H9 (cell line): Measurements from ENCODE around the gene MTMR12. TPM values are rescaled to one million over a fixed set of nuclear protein-coding genes. Genes with fewer than 3 reads are reported as not detected.
A peak's percentile ranks its signal among the peaks of the same experiment; 100 is the strongest.

Experiments used
- DNase-seq: peaks from one replicate; pipeline ENCODE4 v3.0.0-alpha.2; 2017
- H2AFZ ChIP-seq: one replicate; pipeline ENCODE4 v1.6.1; 2013; ENCODE audit warnings: mild to moderate bottlenecking, low read length, control low read depth, moderate library complexity
- H2AK5ac ChIP-seq: 2 replicates; pipeline ENCODE4 v1.6.1; 2013; ENCODE audit warnings: low read length, control low read depth, mixed read lengths; ENCODE audit not compliant: insufficient read length
- H2BK120ac ChIP-seq: one replicate; pipeline ENCODE4 v1.6.1; 2013; ENCODE audit warnings: low read depth, mild to moderate bottlenecking, low read length, control low read depth, inconsistent platforms; ENCODE audit not compliant: poor library complexity, severe bottlenecking
- H2BK12ac ChIP-seq: 2 replicates; pipeline ENCODE4 v1.6.1; 2013; ENCODE audit warnings: low read length, control low read depth, mixed read lengths, low read depth; ENCODE audit not compliant: insufficient read length
- H2BK15ac ChIP-seq: 2 replicates; pipeline ENCODE4 v1.6.1; 2013; ENCODE audit warnings: low read depth, low read length, control low read depth
- H2BK20ac ChIP-seq: one replicate; pipeline ENCODE4 v1.6.1; 2013; ENCODE audit warnings: low read depth, mild to moderate bottlenecking, low read length, control low read depth, inconsistent platforms; ENCODE audit not compliant: poor library complexity, severe bottlenecking
- H2BK5ac ChIP-seq: 2 replicates; pipeline ENCODE4 v1.6.1; 2013; ENCODE audit warnings: low read length, control low read depth, mixed read lengths; ENCODE audit not compliant: insufficient read length
- H3K14ac ChIP-seq: 2 replicates; pipeline ENCODE4 v1.6.1; 2013; ENCODE audit warnings: low read length, control low read depth; ENCODE audit not compliant: insufficient read depth
- H3K18ac ChIP-seq: 2 replicates; pipeline ENCODE4 v1.6.1; 2013; ENCODE audit warnings: low read depth, mild to moderate bottlenecking, mixed read lengths, low read length, control low read depth; ENCODE audit not compliant: insufficient read length
- H3K23ac ChIP-seq: 2 replicates; pipeline ENCODE4 v1.6.1; 2013; ENCODE audit warnings: low read length, control low read depth, mixed read lengths, low read depth; ENCODE audit not compliant: insufficient read length
- H3K23me2 ChIP-seq: 2 replicates; pipeline ENCODE4 v1.6.1; 2013; ENCODE audit warnings: low read depth, mild to moderate bottlenecking, mixed read lengths, low read length, control low read depth; ENCODE audit not compliant: insufficient read length, poor library complexity, severe bottlenecking
- H3K27ac ChIP-seq: 2 replicates; pipeline ENCODE4 v1.5.1; 2013; ENCODE audit warnings: low read length, control low read depth, mixed read lengths, low read depth; ENCODE audit not compliant: insufficient read length
- H3K27me3 ChIP-seq: 2 replicates; pipeline ENCODE4 v1.6.1; 2013; ENCODE audit warnings: low read length, control low read depth, inconsistent platforms; ENCODE audit not compliant: insufficient read depth
- H3K4ac ChIP-seq: 2 replicates; pipeline ENCODE4 v1.6.1; 2013; ENCODE audit warnings: low read depth, mild to moderate bottlenecking, control low read depth, inconsistent platforms, low read length, moderate library complexity
- H3K4me1 ChIP-seq: 2 replicates; pipeline ENCODE4 v1.6.1; 2013; ENCODE audit warnings: low read length, control low read depth, inconsistent platforms; ENCODE audit not compliant: insufficient read depth
- H3K4me2 ChIP-seq: 2 replicates; pipeline ENCODE4 v1.6.1; 2013; ENCODE audit warnings: low read length, control low read depth, mixed read lengths; ENCODE audit not compliant: insufficient read length, insufficient read depth
- H3K56ac ChIP-seq: 2 replicates; pipeline ENCODE4 v1.6.1; 2013; ENCODE audit warnings: low read depth, mild to moderate bottlenecking, mixed read lengths, low read length, control low read depth; ENCODE audit not compliant: insufficient read length
- H3K79me1 ChIP-seq: 2 replicates; pipeline ENCODE4 v1.6.1; 2013; ENCODE audit warnings: low read depth, mild to moderate bottlenecking, moderate library complexity, low read length, control low read depth, inconsistent platforms; ENCODE audit not compliant: insufficient read depth, poor library complexity, severe bottlenecking
- H3K79me2 ChIP-seq: 2 replicates; pipeline ENCODE4 v1.6.1; 2013; ENCODE audit warnings: low read length, control low read depth, inconsistent platforms; ENCODE audit not compliant: insufficient read depth
- H3K9ac ChIP-seq: 2 replicates; pipeline ENCODE4 v1.6.1; 2013; ENCODE audit warnings: low read length, control low read depth, mixed read lengths; ENCODE audit not compliant: insufficient read length; ENCODE audit errors: extremely low read depth
- H3K9me3 ChIP-seq: one replicate; pipeline ENCODE4 v1.6.1; 2013; ENCODE audit warnings: low read depth, low read length, inconsistent platforms; ENCODE audit not compliant: control insufficient read depth
- H3T11ph ChIP-seq: one replicate; pipeline ENCODE4 v1.6.1; 2013; ENCODE audit warnings: mild to moderate bottlenecking, low read length, control low read depth, inconsistent platforms
- H4K20me1 ChIP-seq: one replicate; pipeline ENCODE4 v1.6.1; 2013; ENCODE audit not compliant: control insufficient read depth, insufficient read length, insufficient read depth
- H4K5ac ChIP-seq: 2 replicates; pipeline ENCODE4 v1.6.1; 2013; ENCODE audit warnings: low read depth, mild to moderate bottlenecking, mixed read lengths, low read length, control low read depth; ENCODE audit not compliant: insufficient read length
- H4K8ac ChIP-seq: replicated peaks from 2 replicates; pipeline ENCODE4 v1.6.1; 2013; ENCODE audit warnings: low read length, control low read depth, mixed read lengths, low read depth; ENCODE audit not compliant: insufficient read length
- H4K91ac ChIP-seq: 2 replicates; pipeline ENCODE4 v1.6.1; 2013; ENCODE audit warnings: low read depth, mild to moderate bottlenecking, moderate library complexity, mixed read lengths, low read length, control low read depth; ENCODE audit not compliant: insufficient read length
- H3K27ac Mint-ChIP-seq, 3 experiments: 2 replicates in 2 of 3; 3 replicates in 1 of 3; pipeline ENCODE4 v1.8.0; 2020 to 2021; ENCODE audit warnings: mixed read lengths in 3 of 3, mild to moderate bottlenecking in 1 of 3, moderate library complexity in 1 of 3
- H3K27me3 Mint-ChIP-seq: 2 replicates; pipeline ENCODE4 v1.8.0; 2021; ENCODE audit warnings: low read depth, mild to moderate bottlenecking, moderate library complexity, mixed read lengths
- H3K36me3 Mint-ChIP-seq, 3 experiments: 2 replicates in 2 of 3; 3 replicates in 1 of 3; pipeline ENCODE4 v1.8.0; 2020 to 2021; ENCODE audit warnings: low read depth in 3 of 3, mixed read lengths in 3 of 3; ENCODE audit not compliant: insufficient read depth in 1 of 3
- H3K4me1 Mint-ChIP-seq, 2 experiments: 2 replicates each; pipeline ENCODE4 v1.8.0; 2020; ENCODE audit warnings: mixed read lengths in 2 of 2
- H3K4me3 Mint-ChIP-seq, 2 experiments: 2 replicates in 1 of 2; 3 replicates in 1 of 2; pipeline ENCODE4 v1.8.0; 2020 to 2021; ENCODE audit warnings: mild to moderate bottlenecking in 2 of 2, mixed read lengths in 2 of 2, moderate library complexity in 1 of 2
- H3K9me3 Mint-ChIP-seq, 2 experiments: 2 replicates in 1 of 2; 3 replicates in 1 of 2; pipeline ENCODE4 v1.8.0; 2020; ENCODE audit warnings: mild to moderate bottlenecking in 2 of 2, mixed read lengths in 2 of 2, moderate library complexity in 1 of 2
- CTCF ChIP-seq: fragments of 200-600 bp; sonication (generic); conservative IDR thresholded peaks from 3 replicates; pipeline ENCODE4 v1.8.0; 2021; ENCODE audit warnings: antibody characterized with exemption, mild to moderate bottlenecking
- WGBS: extraction: QIAGEN DNeasy Blood & Tissue Kit; methylation state at CpG from one replicate; pipeline ENCODE4 v1.1.7; 2013; ENCODE audit warnings: missing lambda C conversion rate, low lambda C conversion rate, mixed read lengths; ENCODE audit not compliant: insufficient read length; ENCODE audit errors: extremely low coverage; 5-methylcytosine and 5-hydroxymethylcytosine counted together
- total RNA-seq: library from RNA; stranded (reverse); gene quantifications from 2 replicates; pipeline ENCODE4 v1.2.1, GENCODE V29; 2021

MTMR12 gene
- total RNA-seq, 1 experiment from 2014 or later, result 39.3 TPM

- no peak overlapping the region for H3K23ac ChIP-seq
- H3K27me3 ChIP-seq, result no peaks in the 10 kb centered on the region
- H3K27ac Mint-ChIP-seq, result peak overlapping the region in 1 of 3 experiments; percentile 45; a peak in 1 of 7 replicates
- H3K14ac ChIP-seq, result no peak overlapping the region
- no peak overlapping the region for H3K4ac ChIP-seq
- H3K79me2 ChIP-seq, result no peaks in the 10 kb centered on the region
- no peaks in the 10 kb centered on the region for H3K27me3 Mint-ChIP-seq
- H3K56ac ChIP-seq, result no peak overlapping the region
- no peak overlapping the region for H3T11ph ChIP-seq
- H4K8ac ChIP-seq, result no peak overlapping the region
- no peaks in the 10 kb centered on the region for H4K20me1 ChIP-seq
- no peak overlapping the region for H4K5ac ChIP-seq
- H2AK5ac ChIP-seq, result no peak overlapping the region
- no peaks in the 10 kb centered on the region for H3K9me3 ChIP-seq
- no peak overlapping the region for H3K4me3 Mint-ChIP-seq
- H3K27ac ChIP-seq, result no peak overlapping the region
- H2BK5ac ChIP-seq, result no peak overlapping the region
- no peak overlapping the region for H2AFZ ChIP-seq
- TF ChIP-seq CTCF, result no peak
- peaks cover 18 to 20% of the 10 kb centered on the region in 2 experiments for H3K4me1 Mint-ChIP-seq
- H2BK20ac ChIP-seq, result no peak overlapping the region
- no peaks in the 10 kb centered on the region for H3K79me1 ChIP-seq
- H3K9ac ChIP-seq, result no peak overlapping the region
- no peak overlapping the region for H2BK15ac ChIP-seq
- no peak overlapping the region for H4K91ac ChIP-seq
- H2BK12ac ChIP-seq, result no peak overlapping the region
- no peaks in the 10 kb centered on the region for H3K9me3 Mint-ChIP-seq
- H3K4me2 ChIP-seq, result no peak overlapping the region
- WGBS, result no CpG with 5 or more reads among the region's 4 CpGs
- H3K36me3 Mint-ChIP-seq, result peaks cover 18 to 39% (median 34%) of the 10 kb centered on the region in 3 experiments; a peak in 6 of 7 replicates
- no peak overlapping the region for H2BK120ac ChIP-seq
- H3K4me1 ChIP-seq, result peaks cover 3% of the 10 kb centered on the region; the same call in 1 of the 2 replicates
- DNase-seq, result no peak
- H3K23me2 ChIP-seq, result no peaks in the 10 kb centered on the region
- H3K18ac ChIP-seq, result no peak overlapping the region
Observed at GRCh38 chr5:32355686-32356085, 42.9 kb upstream of the MTMR12 start.
